ENCODE data around the gene KAZALD1. TPM values are rescaled to one million over a fixed set of nuclear protein-coding genes. Genes with fewer than 3 reads are reported as not detected.

KAZALD1 gene
- total and polyA plus RNA-seq, 10 of the 15 experiments (the other 5 are each of a cell fraction or from before 2014, with no cell fraction given) = 0.10 to 4.3 (median 1.9) TPM

GRCh38 chr10:101071267-101071884 is 9.6 kb downstream of the KAZALD1 start (continued):
- TF ChIP-seq, protein P1, sequence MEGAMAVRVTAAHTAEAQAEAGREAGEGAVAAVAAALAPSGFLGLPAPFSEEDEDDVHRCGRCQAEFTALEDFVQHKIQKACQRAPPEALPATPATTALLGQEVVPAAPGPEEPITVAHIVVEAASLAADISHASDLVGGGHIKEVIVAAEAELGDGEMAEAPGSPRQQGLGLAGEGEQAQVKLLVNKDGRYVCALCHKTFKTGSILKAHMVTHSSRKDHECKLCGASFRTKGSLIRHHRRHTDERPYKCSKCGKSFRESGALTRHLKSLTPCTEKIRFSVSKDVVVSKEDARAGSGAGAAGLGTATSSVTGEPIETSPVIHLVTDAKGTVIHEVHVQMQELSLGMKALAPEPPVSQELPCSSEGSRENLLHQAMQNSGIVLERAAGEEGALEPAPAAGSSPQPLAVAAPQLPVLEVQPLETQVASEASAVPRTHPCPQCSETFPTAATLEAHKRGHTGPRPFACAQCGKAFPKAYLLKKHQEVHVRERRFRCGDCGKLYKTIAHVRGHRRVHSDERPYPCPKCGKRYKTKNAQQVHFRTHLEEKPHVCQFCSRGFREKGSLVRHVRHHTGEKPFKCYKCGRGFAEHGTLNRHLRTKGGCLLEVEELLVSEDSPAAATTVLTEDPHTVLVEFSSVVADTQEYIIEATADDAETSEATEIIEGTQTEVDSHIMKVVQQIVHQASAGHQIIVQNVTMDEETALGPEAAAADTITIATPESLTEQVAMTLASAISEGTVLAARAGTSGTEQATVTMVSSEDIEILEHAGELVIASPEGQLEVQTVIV (IDR thresholded peaks at IDR 0.05; ENCODE audit: borderline replicate concordance, partially characterized antibody) = no peak
- no peak for TF ChIP-seq SREBF1 (IDR thresholded peaks at IDR 0.05; ENCODE audit: low read length)
- peak; percentile 50; the same call in 1 of the 2 replicates for TF ChIP-seq IKZF1 (conservative IDR thresholded peaks at IDR 0.05)
- TF ChIP-seq TCF12 (IDR thresholded peaks at IDR 0.05; ENCODE audit: low read depth, low read length) = no peak
- no peak for TF ChIP-seq SUPT20H (IDR thresholded peaks at IDR 0.05; ENCODE audit: borderline replicate concordance, control insufficient read depth, low read depth, low read length)
- no peak for TF ChIP-seq CTCF (IDR thresholded peaks at IDR 0.05 in 2 of 3, conservative IDR thresholded peaks at IDR 0.05 in 1 of 3; ENCODE audit: control insufficient read depth in 2 of 3, extremely low read depth in 1 of 3, insufficient read depth in 1 of 3, low read depth in 3 of 3, low read length in 3 of 3)
- TF ChIP-seq SPI1 (IDR thresholded peaks at IDR 0.05; ENCODE audit: borderline replicate concordance, insufficient read depth, low read depth, low read length) = peak; percentile 90
- TF ChIP-seq NBN (IDR thresholded peaks at IDR 0.05) = peak; percentile 63; the same call in 1 of the 2 replicates
- TF ChIP-seq KDM1A (IDR thresholded peaks at IDR 0.05; ENCODE audit: borderline replicate concordance) = no peak
- no peak for TF ChIP-seq CBFB (IDR thresholded peaks at IDR 0.05; ENCODE audit: low read depth)
- TF ChIP-seq, protein P2, sequence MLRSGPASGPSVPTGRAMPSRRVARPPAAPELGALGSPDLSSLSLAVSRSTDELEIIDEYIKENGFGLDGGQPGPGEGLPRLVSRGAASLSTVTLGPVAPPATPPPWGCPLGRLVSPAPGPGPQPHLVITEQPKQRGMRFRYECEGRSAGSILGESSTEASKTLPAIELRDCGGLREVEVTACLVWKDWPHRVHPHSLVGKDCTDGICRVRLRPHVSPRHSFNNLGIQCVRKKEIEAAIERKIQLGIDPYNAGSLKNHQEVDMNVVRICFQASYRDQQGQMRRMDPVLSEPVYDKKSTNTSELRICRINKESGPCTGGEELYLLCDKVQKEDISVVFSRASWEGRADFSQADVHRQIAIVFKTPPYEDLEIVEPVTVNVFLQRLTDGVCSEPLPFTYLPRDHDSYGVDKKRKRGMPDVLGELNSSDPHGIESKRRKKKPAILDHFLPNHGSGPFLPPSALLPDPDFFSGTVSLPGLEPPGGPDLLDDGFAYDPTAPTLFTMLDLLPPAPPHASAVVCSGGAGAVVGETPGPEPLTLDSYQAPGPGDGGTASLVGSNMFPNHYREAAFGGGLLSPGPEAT (IDR thresholded peaks at IDR 0.05; ENCODE audit: low read depth) = 0 out of 2 replicates have a peak, but pooled peaks have one; percentile 36
- TF ChIP-seq SIN3A (IDR thresholded peaks at IDR 0.05; ENCODE audit: low read depth, low read length) = no peak
- TF ChIP-seq EED (IDR thresholded peaks at IDR 0.05; ENCODE audit: low read depth) = 0 out of 2 replicates have a peak, but pooled peaks have one; percentile 19
- peak; percentile 59; the same call in 1 of the 2 replicates for TF ChIP-seq PKNOX1 (IDR thresholded peaks at IDR 0.05)
- no peak for TF ChIP-seq FOS (IDR thresholded peaks at IDR 0.05; ENCODE audit: borderline replicate concordance, extremely low read depth, insufficient read length)
- TF ChIP-seq ZNF384 (IDR thresholded peaks at IDR 0.05; ENCODE audit: borderline replicate concordance, low read depth, low read length) = peak; percentile 92
- TF ChIP-seq PRDM15 (CRISPR knock-in tag; IDR thresholded peaks at IDR 0.05) = no peak
- TF ChIP-seq CBX5 (IDR thresholded peaks at IDR 0.05; ENCODE audit: low read depth) = no peak
- no peak for TF ChIP-seq STAT3 (IDR thresholded peaks at IDR 0.05; ENCODE audit: low read depth, low read length)
- no peak for TF ChIP-seq HDAC2 (IDR thresholded peaks at IDR 0.05)

Data from GM12878 (cell line).